NCI-H187 (cell line): Measurements from ENCODE around the gene EVA1B.
A peak's percentile ranks its signal among the peaks of the same experiment; 100 is the strongest.

ENCODE experiments used
- DNase-seq, 2 experiments: peaks; one replicate each; lab custom pipeline; 2025; lab: John Stamatoyannopoulos, UW

EVA1B gene

GRCh38 chr1:36320291-36320761 lies 3.1 kb downstream of the EVA1B start:
- no peak for DNase-seq

GRCh38 chr1:36309397-36309796 lies 14.0 kb downstream of the EVA1B start:
- no peak for DNase-seq

GRCh38 chr1:36307601-36308330 lies 15.7 kb downstream of the EVA1B start:
- DNase-seq: no peak

- peak; percentile 72 to 86 for DNase-seq
These were observed 16.5 kb downstream of the EVA1B start for GRCh38 chr1:36306902-36307456.

- no peak for DNase-seq
These were observed 17.1 kb downstream of the EVA1B start, which contains the start of gene SH3D21 for GRCh38 chr1:36306210-36306901. SH3D21 (plus strand) TSS chr1:36306368; CDS start chr1:36306421, 53 bp downstream.

GRCh38 chr1:36305915-36306209 lies 17.6 kb downstream of the EVA1B start:
- no peak for DNase-seq

- no peak for DNase-seq
These were observed 18.2 kb downstream of the EVA1B start for GRCh38 chr1:36304970-36305914.

- no peak for DNase-seq
These were observed 18.9 kb downstream of the EVA1B start for GRCh38 chr1:36304521-36304920.

- no peak for DNase-seq
These were observed 19.6 kb downstream of the EVA1B start for GRCh38 chr1:36303650-36304360.

GRCh38 chr1:36303244-36303643 lies 20.2 kb downstream of the EVA1B start:
- DNase-seq: no peak

GRCh38 chr1:36301220-36301619 lies 22.2 kb downstream of the EVA1B start:
- no peak for DNase-seq

- no peak for DNase-seq
These were observed 22.9 kb downstream of the EVA1B start for GRCh38 chr1:36300526-36300925.

- no peak for DNase-seq
These were observed 24.8 kb downstream of the EVA1B start for GRCh38 chr1:36298640-36299039.

- DNase-seq: no peak
These were observed 26.4 kb downstream of the EVA1B start for GRCh38 chr1:36297062-36297461.

GRCh38 chr1:36295390-36295789 lies 28.1 kb downstream of the EVA1B start:
- no peak for DNase-seq

GRCh38 chr1:36287595-36287994 lies 35.9 kb downstream of the EVA1B start:
- DNase-seq: no peak

GRCh38 chr1:36286802-36287201 lies 36.6 kb downstream of the EVA1B start:
- no peak for DNase-seq

- DNase-seq: peak in 1 of 2 experiments; percentile 24
These were observed 37.9 kb downstream of the EVA1B start for GRCh38 chr1:36285443-36286101.

- DNase-seq: no peak
These were observed 38.9 kb downstream of the EVA1B start for GRCh38 chr1:36284517-36284916.

GRCh38 chr1:36284061-36284460 lies 39.4 kb downstream of the EVA1B start:
- DNase-seq: no peak

GRCh38 chr1:36279789-36280296 lies 43.6 kb downstream of the EVA1B start:
- no peak for DNase-seq
